SU-DHL-6 (cell line): ENCODE results near the gene SIKE1.

ENCODE experiments used
- CTCF ChIP-seq: fragments of 200-600 bp; sonication (generic); IDR thresholded peaks from one replicate; pipeline ENCODE4 v1.5.1; 2017; ENCODE audit warnings: antibody characterized with exemption, mild to moderate bottlenecking, low read length, moderate library complexity; ENCODE audit not compliant: insufficient read depth, poor library complexity, severe bottlenecking
- EZH2phosphoT487 ChIP-seq: fragments of 200-600 bp; sonication (generic), shearing (Covaris generic); conservative IDR thresholded peaks from 2 replicates; pipeline ENCODE4 v1.6.1; 2018; ENCODE audit warnings: mild to moderate bottlenecking, antibody characterized with exemption, low read length, moderate library complexity, mixed read lengths

GRCh38 chr1:114740331-114740730 is 40.2 kb downstream of the SIKE1 start:
- TF ChIP-seq CTCF = no peak
- TF ChIP-seq EZH2phosphoT487 = no peak
